AG08396 (cell line): Measurements from ENCODE around the gene KRT6C.
"Not testable (repeated sequence)": the region's sequence is repeated elsewhere in the genome, so short reads cannot be mapped to it uniquely, and the experiment has no call there.

Source experiments
- DNase-seq: peaks from one replicate; pipeline ENCODE4 v3.0.0; 2012; ENCODE audit warnings: low spot score, mixed read lengths

Gene KRT6C

DNA sequence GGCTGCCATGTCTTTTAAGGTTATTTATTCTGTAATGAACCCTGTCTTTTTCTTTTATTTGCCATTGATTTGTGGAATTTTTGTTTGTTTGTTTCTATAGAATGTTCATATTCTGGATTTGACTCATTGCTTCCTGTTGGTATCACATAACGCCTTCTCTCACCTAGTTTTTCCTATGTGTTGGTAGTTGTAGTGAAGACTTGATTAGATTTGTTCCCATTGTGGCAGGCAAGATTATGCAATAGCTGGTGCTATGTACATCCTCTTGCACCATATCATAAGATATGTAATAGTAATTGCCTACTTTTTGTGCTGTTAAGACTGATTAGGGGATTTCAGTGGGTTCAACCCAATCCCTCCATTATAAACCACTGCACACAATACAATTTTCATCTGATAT is 17.8 kb downstream of the KRT6C start:
- DNase-seq: no peak

DNA sequence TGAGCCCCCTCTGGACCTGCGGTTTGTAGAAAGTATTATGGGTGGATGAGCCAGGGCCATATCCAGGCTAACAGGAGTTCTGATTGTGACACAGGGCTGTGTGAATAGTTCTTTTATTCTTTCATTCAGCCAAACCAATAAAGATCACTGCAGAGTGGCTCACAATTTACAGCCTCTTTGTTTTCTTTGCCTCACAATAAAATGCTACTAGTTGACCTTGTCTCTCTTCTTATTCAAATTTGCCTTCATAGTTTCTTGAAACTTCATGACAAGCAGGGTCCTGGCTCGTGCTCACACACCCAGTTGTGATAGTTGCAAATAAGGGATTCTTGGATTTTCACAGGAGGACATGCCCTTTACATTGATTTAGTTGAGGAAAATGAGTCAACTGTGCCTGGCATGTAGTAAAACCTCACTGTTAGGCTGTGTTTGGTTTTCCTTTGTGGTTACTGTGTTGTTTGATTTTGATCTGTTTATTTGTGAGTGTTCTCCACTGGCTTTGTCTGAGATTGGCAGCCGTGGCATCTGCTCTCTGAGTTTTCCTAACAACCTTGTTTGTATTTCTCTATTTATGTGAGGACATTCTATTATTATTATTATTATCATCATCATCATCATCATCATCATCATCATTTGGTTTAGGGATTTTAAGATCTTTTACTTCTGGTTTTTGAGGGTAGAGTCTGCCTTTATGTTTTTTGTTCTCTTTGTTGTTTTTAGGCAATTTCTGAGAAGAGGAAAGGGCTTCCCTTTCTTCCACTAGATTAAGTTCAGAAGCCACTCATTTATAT is 19.0 kb downstream of the KRT6C start:
- DNase-seq: no peak

- no peak for DNase-seq
Measured at GRCh38 chr12:52452101-52452500, 21.5 kb downstream of the KRT6C start, which contains the start of gene KRT6B. KRT6B (minus strand) TSS chr12:52452146; CDS start chr12:52452078, 68 bp downstream.

- DNase-seq: no peak
Measured at GRCh38 chr12:52448228-52448627, 25.4 kb downstream of the KRT6C start.

- not testable (repeated sequence) for DNase-seq
Measured at GRCh38 chr12:52447196-52447595, 26.4 kb downstream of the KRT6C start.

GRCh38 chr12:52446367-52447045 is 27.1 kb downstream of the KRT6C start:
- DNase-seq: no peak

DNA sequence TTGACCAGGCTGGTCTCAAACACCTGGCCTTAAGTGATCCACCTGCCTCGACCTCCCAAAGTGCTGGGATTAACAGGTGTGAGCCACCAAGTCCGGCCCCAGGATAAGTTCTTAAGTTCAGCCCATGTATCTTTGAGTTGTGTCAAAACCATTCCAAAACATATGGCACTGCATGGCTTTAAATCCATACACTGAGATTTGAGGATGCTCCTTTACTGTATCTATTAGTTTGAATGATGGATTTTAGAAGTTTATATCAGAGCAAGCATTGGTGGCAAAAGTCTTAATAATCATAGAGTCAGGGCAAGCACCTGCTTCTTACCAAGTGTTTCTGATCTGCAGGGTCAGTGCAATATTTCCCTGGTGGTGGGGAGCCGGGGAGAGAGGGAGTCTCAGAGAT is 27.7 kb downstream of the KRT6C start:
- DNase-seq: no peak

DNA sequence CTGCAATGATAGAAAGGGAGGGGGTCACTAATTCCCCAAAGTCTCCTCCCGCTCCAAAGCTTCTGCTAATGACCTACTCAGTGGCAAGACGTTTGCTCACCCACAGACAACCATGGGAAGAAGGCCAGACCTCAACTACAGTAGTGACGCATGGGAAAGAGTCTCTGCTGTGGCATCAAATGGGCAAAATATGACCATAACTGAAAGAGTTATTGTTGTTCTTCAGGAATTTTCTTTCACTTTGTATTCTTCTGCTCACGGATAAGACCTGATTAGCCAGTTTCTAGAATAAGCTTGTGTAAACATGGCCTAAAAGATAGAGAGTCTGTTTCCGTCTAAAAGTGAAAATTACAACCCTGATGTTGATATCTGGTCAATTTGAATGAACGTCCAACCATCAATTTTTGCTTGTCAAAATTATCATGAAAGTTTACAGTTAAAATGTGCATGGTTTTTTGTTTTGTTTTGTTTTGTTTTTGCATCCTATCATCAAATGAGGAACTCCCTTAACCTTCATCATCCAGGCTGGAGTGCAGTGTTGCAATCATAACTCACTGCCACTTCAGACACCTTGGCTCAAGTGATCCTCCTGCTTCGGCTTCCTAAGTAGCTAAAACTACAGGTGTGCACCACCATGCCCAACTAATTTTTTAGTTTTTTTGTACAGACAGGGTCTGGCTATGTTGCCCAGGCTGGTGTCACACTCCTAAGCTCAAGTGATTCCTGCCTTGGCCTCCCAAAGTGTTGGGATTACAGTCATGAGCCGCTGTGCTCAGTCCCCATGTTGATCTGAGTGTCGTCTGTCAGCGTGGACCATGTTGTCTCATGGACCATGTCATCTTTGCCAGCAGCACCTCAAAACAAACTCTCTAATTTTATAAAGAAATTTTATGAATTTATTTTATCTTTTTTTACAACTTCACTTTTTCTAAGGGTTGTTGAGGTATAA is 28.7 kb downstream of the KRT6C start:
- no peak for DNase-seq

DNA sequence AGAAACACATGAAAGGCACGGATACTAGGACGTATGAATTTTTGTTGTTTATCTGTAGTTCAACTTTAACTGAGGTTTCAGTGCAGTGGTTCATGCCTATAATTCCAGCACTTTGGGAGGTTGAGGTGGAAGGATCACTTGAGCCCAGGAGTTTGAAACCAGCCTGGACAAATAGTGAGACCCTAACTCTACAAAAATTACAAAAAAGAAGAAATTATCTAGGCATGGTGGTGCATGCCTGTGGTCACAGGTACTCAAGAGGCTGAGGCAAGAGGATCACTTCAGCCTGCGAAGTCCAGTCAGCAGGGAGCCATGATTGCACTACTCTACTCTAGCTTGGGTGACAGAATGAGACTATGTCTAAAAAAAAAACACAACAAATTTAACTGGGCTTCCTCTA is 29.6 kb downstream of the KRT6C start:
- no peak for DNase-seq

GRCh38 chr12:52442600-52443061 is 31.0 kb downstream of the KRT6C start:
- DNase-seq: peak; percentile 39

DNA sequence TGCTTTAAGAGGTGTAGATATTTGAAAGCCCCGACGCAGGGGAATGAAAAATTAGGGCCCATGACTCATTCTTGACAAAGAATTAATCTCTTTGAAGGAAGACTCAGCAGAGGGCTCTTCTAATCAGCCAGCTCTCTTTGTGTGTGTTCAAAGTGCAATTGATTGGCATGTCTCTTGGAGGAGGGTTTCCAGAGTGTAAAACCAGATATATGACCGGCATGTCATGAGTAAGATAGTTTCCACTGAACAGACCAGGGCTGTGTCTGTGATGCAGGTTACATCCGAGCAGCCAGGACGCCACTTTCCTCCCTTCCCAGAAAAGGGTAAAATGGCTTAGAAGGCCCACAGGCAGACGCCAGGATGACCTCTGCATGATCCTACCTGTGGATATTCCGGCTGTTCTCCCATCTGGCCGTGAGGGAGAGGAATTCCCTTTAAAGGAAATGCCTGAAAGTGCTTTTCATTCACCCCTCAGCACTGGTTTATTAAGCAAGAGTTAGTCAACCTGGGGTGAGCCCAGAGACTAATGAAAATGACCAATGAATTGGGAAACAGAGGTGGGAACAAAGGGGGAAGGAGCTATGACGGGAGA is 32.2 kb downstream of the KRT6C start:
- DNase-seq: no peak

- DNase-seq: no peak
Measured at GRCh38 chr12:52440821-52441319, 32.7 kb downstream of the KRT6C start.

GRCh38 chr12:52439845-52440244 is 33.8 kb downstream of the KRT6C start:
- no peak for DNase-seq

DNA sequence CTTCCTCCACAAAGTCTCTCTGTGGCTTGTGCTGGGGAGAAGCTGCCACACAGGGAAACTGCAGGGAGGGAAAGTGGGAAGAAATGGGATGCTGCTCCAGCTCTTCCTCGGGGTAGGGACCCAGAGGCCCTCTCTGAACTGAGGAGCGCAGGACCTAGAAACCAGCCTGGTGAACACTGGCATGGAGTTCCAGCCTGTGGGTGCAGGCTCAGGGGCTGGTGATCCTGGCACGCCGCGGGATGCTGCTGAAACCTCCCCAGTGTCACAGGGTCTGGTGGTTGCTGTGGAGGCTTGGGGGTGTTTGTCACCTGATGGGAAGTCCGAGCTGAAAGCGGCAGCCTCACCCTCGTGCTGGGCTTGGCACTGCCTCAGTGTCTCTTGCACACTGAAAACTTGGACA is 34.2 kb downstream of the KRT6C start:
- no peak for DNase-seq

DNA sequence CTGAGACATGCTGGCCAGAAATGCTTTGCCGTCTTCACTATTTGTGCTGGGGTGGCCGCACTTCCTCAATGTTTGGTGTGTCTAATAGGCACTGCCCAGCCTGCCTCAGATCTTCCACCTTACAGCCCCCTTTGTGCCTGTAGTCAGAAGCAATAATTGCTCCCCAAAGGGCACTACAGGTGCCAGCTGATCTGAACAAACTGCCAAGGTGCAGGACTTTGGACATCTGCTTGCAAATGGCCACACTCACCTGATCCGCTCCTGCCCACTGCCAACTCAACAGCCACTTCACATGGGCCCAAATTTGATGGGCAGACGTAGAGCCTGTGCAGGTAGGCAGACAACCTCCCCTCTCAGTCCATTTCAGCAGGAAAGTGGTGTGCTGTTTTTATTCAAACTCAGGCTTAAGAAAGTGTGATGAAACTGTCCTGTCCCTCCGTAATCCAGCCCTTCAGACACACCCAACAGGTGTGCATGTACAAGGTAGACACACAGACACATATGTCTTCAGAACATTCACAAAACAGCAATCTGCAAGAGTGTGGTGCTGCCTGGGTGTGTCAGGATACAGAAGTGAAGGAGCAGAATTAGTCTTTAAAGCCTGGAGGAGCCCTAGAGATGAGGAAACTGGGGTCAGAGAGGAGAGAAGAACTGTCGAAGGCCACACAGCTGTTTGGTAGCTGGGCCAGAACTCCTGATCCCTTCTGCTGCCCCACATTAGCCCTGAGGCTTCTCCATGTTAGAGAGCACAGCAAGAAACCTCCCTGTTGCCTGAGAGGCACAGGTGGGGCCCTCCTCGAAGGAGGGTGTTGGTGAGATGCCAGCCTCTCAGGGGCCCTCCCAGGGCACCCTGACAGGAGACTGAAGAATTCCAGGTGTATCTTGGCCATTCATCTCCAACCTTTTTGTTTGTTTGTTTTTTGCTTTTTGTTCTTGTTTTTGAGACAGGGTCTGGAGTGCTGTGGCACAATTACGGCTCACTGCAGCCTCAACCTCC is 35.0 kb downstream of the KRT6C start:
- no peak for DNase-seq

GRCh38 chr12:52437508-52437907 is 36.1 kb downstream of the KRT6C start:
- DNase-seq: no peak

- no peak for DNase-seq
Measured at GRCh38 chr12:52436828-52437474, 36.7 kb downstream of the KRT6C start.

GRCh38 chr12:52436000-52436827 is 37.4 kb downstream of the KRT6C start:
- no peak for DNase-seq

- DNase-seq: no peak
Measured at GRCh38 chr12:52435659-52435999, 38.0 kb downstream of the KRT6C start.
